ENCODE data around the gene MYZAP. TPM values are rescaled to one million over a fixed set of nuclear protein-coding genes. Genes with fewer than 3 reads are reported as not detected.

Gene MYZAP
- polyA plus RNA-seq, 1 of the 3 experiments (the other 2 are of a cell fraction), result 0.07 TPM

- Histone ChIP-seq H3K79me2 (ENCODE audit: insufficient read depth) (no peaks in the 10 kb centered on the region), H3K27me3 (ENCODE audit: insufficient read depth) (peaks cover 5% of the 10 kb centered on the region; the same call in 1 of the 2 replicates), H3K36me3 (replicated peaks in 1 of 2; ENCODE audit: control insufficient read depth in 1 of 2, insufficient read depth in 2 of 2, low read length in 1 of 2) (no peaks in the 10 kb centered on the region), H3K9me2 (no peaks in the 10 kb centered on the region), H3K4me2 (no peak overlapping the region), H4K20me1 (ENCODE audit: insufficient read depth) (no peaks in the 10 kb centered on the region), H2AFZ (ENCODE audit: low read depth) (no peak overlapping the region), H3K4me1 (ENCODE audit: control insufficient read depth in 1 of 2, insufficient read depth in 2 of 2, low read depth in 1 of 2, low read length in 1 of 2) (no peaks in the 10 kb centered on the region), H3K27ac (ENCODE audit: low read depth in 2 of 2, low read length in 1 of 2) (no peak overlapping the region), H3K9me3 (no peaks in the 10 kb centered on the region), H3F3A (replicated peaks; ENCODE audit: insufficient read depth) (no peaks in the 10 kb centered on the region), H3K4me3 (ENCODE audit: low read depth in 2 of 2, low read length in 1 of 2) (no peak overlapping the region), H3K9ac (no peak overlapping the region)
- TF ChIP-seq USF2 (IDR thresholded peaks at IDR 0.05; ENCODE audit: borderline replicate concordance, low read depth, low read length) (no peak), RAD21 (IDR thresholded peaks at IDR 0.05; ENCODE audit: low read length) (no peak), RFX5 (IDR thresholded peaks at IDR 0.05; ENCODE audit: low read length) (no peak), FOXM1 (IDR thresholded peaks at IDR 0.05; ENCODE audit: low read depth) (no peak), TEAD4 (IDR thresholded peaks at IDR 0.05; ENCODE audit: borderline replicate concordance, insufficient read depth) (no peak), EP300 (IDR thresholded peaks at IDR 0.05; ENCODE audit: borderline replicate concordance in 1 of 2, low read depth in 1 of 2, low read length in 1 of 2) (no peak)
- WGBS (ENCODE audit: low lambda C conversion rate), result 42% methylated on average over 1 of the region's 1 CpG
- no peak for DNase-seq
- ChIA-PET POLR2A (no interaction called here), CTCF (interaction anchor here (3.3 kb wide), 1 partner anchor 46 kb away, joined by 19 read pairs; no protein-coding TSS in a partner anchor)
Observed at GRCh38 chr15:57606816-57607215, 15.1 kb downstream of the MYZAP start.

- 56% methylated on average over 3 of the region's 3 CpGs for WGBS (ENCODE audit: low lambda C conversion rate)
- DNase-seq, result no peak
- Histone ChIP-seq H3K9ac (no peak overlapping the region), H3K27ac (ENCODE audit: low read depth in 2 of 2, low read length in 1 of 2) (no peak overlapping the region), H3K79me2 (ENCODE audit: insufficient read depth) (no peaks in the 10 kb centered on the region), H3K27me3 (ENCODE audit: insufficient read depth) (no peaks in the 10 kb centered on the region), H3K9me3 (no peaks in the 10 kb centered on the region), H3K4me3 (ENCODE audit: low read depth in 2 of 2, low read length in 1 of 2) (no peak overlapping the region), H3K36me3 (replicated peaks in 1 of 2; ENCODE audit: control insufficient read depth in 1 of 2, insufficient read depth in 2 of 2, low read length in 1 of 2) (no peaks in the 10 kb centered on the region), H4K20me1 (ENCODE audit: insufficient read depth) (no peaks in the 10 kb centered on the region), H3K4me2 (no peak overlapping the region), H3K9me2 (no peaks in the 10 kb centered on the region), H3F3A (replicated peaks; ENCODE audit: insufficient read depth) (no peaks in the 10 kb centered on the region), H2AFZ (ENCODE audit: low read depth) (no peak overlapping the region), H3K4me1 (ENCODE audit: control insufficient read depth in 1 of 2, insufficient read depth in 2 of 2, low read depth in 1 of 2, low read length in 1 of 2) (peaks cover 0 to 4% of the 10 kb centered on the region in 2 experiments; a peak in 1 of 4 replicates)
- TF ChIP-seq TEAD4 (IDR thresholded peaks at IDR 0.05; ENCODE audit: borderline replicate concordance, insufficient read depth) (no peak), EZH2phosphoT487 (IDR thresholded peaks at IDR 0.05; ENCODE audit: borderline replicate concordance, low read depth) (no peak)
- ChIA-PET CTCF (interaction anchor here (3.3 kb wide), 1 partner anchor 47 kb away, joined by 19 read pairs; no protein-coding TSS in a partner anchor), POLR2A (no interaction called here)
Observed at GRCh38 chr15:57607570-57608000, 15.9 kb downstream of the MYZAP start.

- no peak for DNase-seq
- Histone ChIP-seq H3K27me3 (ENCODE audit: insufficient read depth) (no peaks in the 10 kb centered on the region), H2AFZ (ENCODE audit: low read depth) (no peak overlapping the region), H3F3A (replicated peaks; ENCODE audit: insufficient read depth) (no peaks in the 10 kb centered on the region), H3K36me3 (replicated peaks in 1 of 2; ENCODE audit: control insufficient read depth in 1 of 2, insufficient read depth in 2 of 2, low read length in 1 of 2) (no peaks in the 10 kb centered on the region), H3K4me3 (ENCODE audit: low read depth in 2 of 2, low read length in 1 of 2) (no peak overlapping the region), H3K9me3 (no peaks in the 10 kb centered on the region), H3K27ac (ENCODE audit: low read depth in 2 of 2, low read length in 1 of 2) (no peak overlapping the region), H3K4me2 (no peak overlapping the region), H4K20me1 (ENCODE audit: insufficient read depth) (no peaks in the 10 kb centered on the region), H3K9me2 (no peaks in the 10 kb centered on the region), H3K79me2 (ENCODE audit: insufficient read depth) (no peaks in the 10 kb centered on the region), H3K9ac (no peak overlapping the region), H3K4me1 (ENCODE audit: control insufficient read depth in 1 of 2, insufficient read depth in 2 of 2, low read depth in 1 of 2, low read length in 1 of 2) (peaks cover 0 to 4% of the 10 kb centered on the region in 2 experiments; a peak in 1 of 4 replicates)
- ChIA-PET POLR2A (no interaction called here), CTCF (interaction anchor here (1.0 to 1.8 kb wide), 2 partner anchors 10 to 50 kb away, joined by 3 to 6 read pairs; no protein-coding TSS in a partner anchor)
- WGBS (ENCODE audit: low lambda C conversion rate), result 54% methylated on average over 10 of the region's 10 CpGs
- no peak for TF ChIP-seq MXI1 (IDR thresholded peaks at IDR 0.05; ENCODE audit: low read depth, low read length)
- TF ChIP-seq MAX (IDR thresholded peaks at IDR 0.05; ENCODE audit: low read depth), result no peak
Observed at GRCh38 chr15:57609805-57610529, 18.3 kb downstream of the MYZAP start.

Measured in SK-N-SH (cell line).